Measurements from ENCODE around the gene MIDN. TPM values are rescaled to one million over a fixed set of nuclear protein-coding genes. Genes with fewer than 3 reads are reported as not detected.

The MIDN gene
- total and polyA plus RNA-seq, 10 of the 15 experiments (the other 5 are each of a cell fraction or from before 2014, with no cell fraction given) = 0.38 to 51.5 (median 7.2) TPM

DNA sequence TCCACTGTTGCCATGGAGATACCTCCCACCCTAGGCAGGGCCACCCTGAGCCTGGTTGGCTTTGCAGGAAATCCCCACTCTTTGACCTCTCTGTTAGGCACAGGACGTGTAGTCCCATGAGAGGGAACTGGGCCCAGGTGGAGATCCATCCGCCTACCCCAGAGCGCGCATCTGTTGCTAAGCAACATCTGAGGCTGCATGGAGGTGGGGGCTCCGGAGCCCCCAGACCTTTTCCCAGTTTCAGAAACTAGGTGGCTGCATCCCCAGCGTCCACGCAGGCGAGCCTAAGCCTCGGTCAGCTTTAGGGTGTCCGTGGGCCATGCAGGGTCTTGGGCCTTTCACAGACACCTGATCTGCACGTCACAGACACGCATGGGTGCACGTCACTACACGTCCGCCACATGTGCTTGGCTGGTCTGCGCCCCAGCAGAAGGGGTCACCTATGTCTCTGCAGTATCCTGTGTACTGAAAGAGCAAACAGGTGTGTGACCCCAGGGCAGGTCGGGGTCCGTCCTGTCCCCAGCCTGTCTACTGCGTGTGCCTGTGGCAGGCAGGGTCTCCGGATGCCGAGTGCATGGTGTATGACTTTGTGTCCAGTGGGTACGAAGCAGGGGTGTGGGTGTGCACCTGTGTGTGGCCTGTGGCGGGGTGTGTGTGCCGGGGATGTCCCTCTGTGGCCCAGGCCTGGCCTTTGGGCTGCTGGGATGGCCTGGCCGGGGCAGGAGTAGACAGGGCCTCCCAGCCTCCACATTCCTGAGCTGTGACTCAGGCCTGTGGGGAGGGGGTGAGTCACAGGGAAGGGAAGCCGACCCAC is 16.6 kb downstream of the MIDN start (continued):
- TF ChIP-seq SMAD1 (IDR thresholded peaks at IDR 0.05; ENCODE audit: low read depth, partially characterized antibody) (no peak), ZBED1 (IDR thresholded peaks at IDR 0.05; ENCODE audit: borderline replicate concordance) (no peak), RCOR1 (conservative IDR thresholded peaks at IDR 0.05; ENCODE audit: low read depth, low read length) (no peak)

DNA sequence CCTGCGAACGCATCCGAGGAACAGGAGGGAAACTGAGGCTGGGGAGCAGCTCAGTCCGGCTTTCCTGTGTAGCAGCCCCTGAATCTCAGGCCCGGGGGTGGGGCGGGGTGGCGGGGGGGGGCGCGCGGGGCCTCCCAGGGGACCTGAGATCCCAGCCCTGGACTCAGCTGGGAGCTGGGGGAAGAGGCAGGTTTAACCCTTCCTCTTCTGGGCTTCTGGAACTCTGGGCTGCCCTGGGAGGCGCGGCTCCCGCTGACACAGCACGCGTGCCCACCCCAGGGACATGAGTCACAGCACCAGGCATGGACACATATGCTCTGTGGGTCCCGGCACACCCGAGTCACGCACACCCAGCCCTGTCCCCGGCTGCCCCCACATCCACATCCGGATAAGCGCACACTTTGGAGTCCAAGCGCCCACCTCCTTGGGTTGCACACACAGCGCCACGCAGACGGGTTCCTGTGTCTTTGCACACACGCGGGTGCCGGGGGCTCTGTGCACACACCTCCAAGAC is 17.3 kb downstream of the MIDN start:
- Histone ChIP-seq H3K4me1 (ENCODE audit: control insufficient read depth, insufficient read depth, low read length) (peaks cover 52% of the 10 kb centered on the region), H4K20me1 (ENCODE audit: control insufficient read depth, insufficient read depth) (no peaks in the 10 kb centered on the region; the same call in 1 of the 2 replicates), H3K9ac (ENCODE audit: control insufficient read depth, insufficient read depth, low read length) (peak overlapping the region; percentile 15; the same call in 1 of the 2 replicates), H3K9me3 (replicated peaks; ENCODE audit: control insufficient read depth, insufficient read depth, low read length) (no peaks in the 10 kb centered on the region), H3K4me2 (ENCODE audit: control insufficient read depth, insufficient read depth) (peak overlapping the region; percentile 92), H3K36me3 (ENCODE audit: control insufficient read depth in 2 of 2, insufficient read depth in 2 of 2, low read length in 1 of 2) (peaks cover 0 to 2% of the 10 kb centered on the region in 2 experiments; a peak in 1 of 4 replicates), H3K27ac (ENCODE audit: control insufficient read depth, insufficient read depth) (peak overlapping the region; percentile 38), H3K79me2 (ENCODE audit: control insufficient read depth, insufficient read depth, low read length) (peaks cover 32% of the 10 kb centered on the region), H2AFZ (ENCODE audit: control insufficient read depth, low read depth, low read length) (no peak overlapping the region; the same call in 1 of the 2 replicates), H3K27me3 (replicated peaks in 1 of 2; ENCODE audit: control insufficient read depth in 2 of 2, insufficient read depth in 2 of 2, low read length in 1 of 2) (no peaks in the 10 kb centered on the region), H3K4me3 (peak overlapping the region; percentile 53; the same call in 1 of the 2 replicates)
- ChIA-PET POLR2A (interaction anchor here (1.0 to 8.7 kb wide), 4 partner anchors 13 to 22 kb away, joined by 3 to 184 read pairs (median 15); partner anchors contain the start of gene ATP5F1D), RAD21 (ENCODE audit: unreplicated experiment) (interaction anchor here (1.2 to 5.1 kb wide), 6 partner anchors 10 to 199 kb away, joined by 3 to 336 read pairs (median 12); partner anchors contain the start of genes ARHGAP45, ATP5F1D and FAM174C), SMC1A (ENCODE audit: uncharacterized antibody, unreplicated experiment) (interaction anchor here (1.5 to 7.3 kb wide), 2 partner anchors 12 to 22 kb away, joined by 14 to 172 read pairs; partner anchors contain the start of gene ATP5F1D), CTCF (interaction anchor here (1.1 to 7.2 kb wide), 5 partner anchors 12 to 98 kb away, joined by 4 to 363 read pairs (median 9); partner anchors contain the start of gene ATP5F1D)
- ATAC-seq = peak; percentile 0; the same call in 2 of the 3 replicates
- intact Hi-C loops (cut with micrococcal nuclease; ENCODE audit: unreplicated experiment) = loop anchor here (1.0 kb wide), 2 partner anchors 16 to 21 kb away; no protein-coding TSS in a partner anchor
- DNase-seq (ENCODE audit: low read depth, low spot score) = no peak
- 5% methylated on average over 20 of the region's 28 CpGs for WGBS (ENCODE audit: insufficient coverage, insufficient replicate concordance, low lambda C conversion rate, missing lambda C conversion rate)
- TF ChIP-seq TARDBP (IDR thresholded peaks at IDR 0.05; ENCODE audit: borderline replicate concordance) = no peak
- peak; percentile 68; the same call in 1 of the 2 replicates for TF ChIP-seq BACH1 (IDR thresholded peaks at IDR 0.05; ENCODE audit: borderline replicate concordance)
- TF ChIP-seq BHLHE40 (IDR thresholded peaks at IDR 0.05; ENCODE audit: borderline replicate concordance in 1 of 2, low read depth in 2 of 2, low read length in 1 of 2) = peak; percentile 13 to 61; a peak in 3 of 4 replicates
- 0 out of 2 replicates have a peak, but pooled peaks have one; percentile 38 for TF ChIP-seq HDGF (IDR thresholded peaks at IDR 0.05)
- no peak for FAIRE-seq
- BruUV-seq (replicated peaks) = no TSS peak
- in situ Hi-C loops (cut with MboI) = loop anchor here (10.0 kb wide), 1 partner anchor 819 kb away; no protein-coding TSS in a partner anchor

Data from GM12878 (cell line).